GM21576 (cell line): Measurements from ENCODE around the gene TP53BP1.
A peak's percentile ranks its signal among the peaks of the same experiment; 100 is the strongest.
"Not testable (repeated sequence)": the region's sequence is repeated elsewhere in the genome, so short reads cannot be mapped to it uniquely, and the experiment has no call there.

ENCODE experiments used
- ATAC-seq: cut with Tn5 transposase; IDR thresholded peaks from one replicate; pipeline ENCODE4 v1.9.1; 2021; ENCODE audit warnings: mild to moderate bottlenecking, moderate library complexity; ENCODE audit not compliant: unreplicated experiment

Gene TP53BP1, protein sequence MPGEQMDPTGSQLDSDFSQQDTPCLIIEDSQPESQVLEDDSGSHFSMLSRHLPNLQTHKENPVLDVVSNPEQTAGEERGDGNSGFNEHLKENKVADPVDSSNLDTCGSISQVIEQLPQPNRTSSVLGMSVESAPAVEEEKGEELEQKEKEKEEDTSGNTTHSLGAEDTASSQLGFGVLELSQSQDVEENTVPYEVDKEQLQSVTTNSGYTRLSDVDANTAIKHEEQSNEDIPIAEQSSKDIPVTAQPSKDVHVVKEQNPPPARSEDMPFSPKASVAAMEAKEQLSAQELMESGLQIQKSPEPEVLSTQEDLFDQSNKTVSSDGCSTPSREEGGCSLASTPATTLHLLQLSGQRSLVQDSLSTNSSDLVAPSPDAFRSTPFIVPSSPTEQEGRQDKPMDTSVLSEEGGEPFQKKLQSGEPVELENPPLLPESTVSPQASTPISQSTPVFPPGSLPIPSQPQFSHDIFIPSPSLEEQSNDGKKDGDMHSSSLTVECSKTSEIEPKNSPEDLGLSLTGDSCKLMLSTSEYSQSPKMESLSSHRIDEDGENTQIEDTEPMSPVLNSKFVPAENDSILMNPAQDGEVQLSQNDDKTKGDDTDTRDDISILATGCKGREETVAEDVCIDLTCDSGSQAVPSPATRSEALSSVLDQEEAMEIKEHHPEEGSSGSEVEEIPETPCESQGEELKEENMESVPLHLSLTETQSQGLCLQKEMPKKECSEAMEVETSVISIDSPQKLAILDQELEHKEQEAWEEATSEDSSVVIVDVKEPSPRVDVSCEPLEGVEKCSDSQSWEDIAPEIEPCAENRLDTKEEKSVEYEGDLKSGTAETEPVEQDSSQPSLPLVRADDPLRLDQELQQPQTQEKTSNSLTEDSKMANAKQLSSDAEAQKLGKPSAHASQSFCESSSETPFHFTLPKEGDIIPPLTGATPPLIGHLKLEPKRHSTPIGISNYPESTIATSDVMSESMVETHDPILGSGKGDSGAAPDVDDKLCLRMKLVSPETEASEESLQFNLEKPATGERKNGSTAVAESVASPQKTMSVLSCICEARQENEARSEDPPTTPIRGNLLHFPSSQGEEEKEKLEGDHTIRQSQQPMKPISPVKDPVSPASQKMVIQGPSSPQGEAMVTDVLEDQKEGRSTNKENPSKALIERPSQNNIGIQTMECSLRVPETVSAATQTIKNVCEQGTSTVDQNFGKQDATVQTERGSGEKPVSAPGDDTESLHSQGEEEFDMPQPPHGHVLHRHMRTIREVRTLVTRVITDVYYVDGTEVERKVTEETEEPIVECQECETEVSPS (N-terminal part only)

DNA sequence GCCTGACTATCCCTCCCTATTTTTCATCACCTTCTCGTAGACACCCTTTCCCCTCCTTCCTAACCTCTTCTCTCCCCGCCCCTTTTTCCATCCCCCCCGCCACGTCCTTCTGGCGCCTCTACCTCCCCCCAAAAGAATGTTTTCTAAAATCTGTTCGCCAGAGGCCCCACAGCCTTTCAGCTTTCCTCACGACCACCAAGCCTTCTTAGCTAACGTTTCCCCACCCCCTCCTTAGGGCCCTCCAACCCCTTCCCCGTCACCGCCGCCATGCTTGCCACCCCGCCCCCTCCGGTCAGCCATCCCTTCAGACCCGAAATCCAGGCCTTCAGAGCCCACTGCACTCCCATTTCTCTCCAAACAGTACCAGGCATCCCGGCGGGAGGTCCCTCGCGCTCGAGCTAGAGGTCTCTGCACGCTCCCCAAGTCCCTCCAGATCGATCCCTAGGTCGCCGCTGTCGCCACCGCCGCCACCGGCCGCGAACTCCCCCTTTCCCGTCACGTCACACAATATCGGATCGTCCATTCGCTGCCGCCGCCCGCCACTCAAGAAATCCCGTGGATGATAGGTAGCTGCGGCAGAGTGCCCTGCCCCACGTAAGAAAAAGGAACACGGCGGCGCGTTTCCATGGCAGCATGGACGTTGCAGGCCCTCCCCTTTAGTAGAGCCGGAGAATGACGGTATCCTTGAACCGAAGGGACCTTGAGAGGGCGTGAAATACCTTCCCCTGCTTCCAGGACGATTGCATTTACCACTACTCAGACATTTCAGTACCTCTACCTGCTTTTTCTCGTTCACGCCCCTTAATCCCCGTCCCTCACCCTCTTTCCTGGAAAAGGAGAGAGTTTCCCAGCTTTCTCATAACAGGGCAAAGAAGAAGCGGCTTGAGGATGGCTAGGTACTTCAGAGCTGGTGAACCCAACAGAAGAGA, at the start of gene TP53BP1:
TP53BP1 (minus strand) TSS at position 484 of the 929 bp plus-strand sequence; CDS start at position 371, 113 bp downstream.
- ATAC-seq = peak; percentile 97

DNA sequence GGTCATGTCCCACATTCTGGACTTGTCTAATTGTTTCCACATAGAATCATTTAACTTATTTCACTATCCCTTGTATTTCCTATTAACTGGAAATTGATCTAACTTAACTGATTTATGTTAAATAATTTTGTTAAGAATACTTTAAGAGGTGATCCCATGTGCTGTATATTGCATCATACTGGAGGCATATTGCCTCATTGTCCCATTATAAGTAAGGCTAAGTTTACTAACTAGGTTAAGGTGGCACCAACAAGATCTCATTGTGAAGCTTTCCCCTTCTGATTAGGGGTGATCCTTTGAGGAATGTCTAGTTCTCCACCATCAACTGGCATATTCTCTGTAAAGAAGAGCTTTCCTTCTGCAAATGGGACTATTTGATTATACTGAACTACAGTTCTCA, 48.8 kb upstream of the TP53BP1 start:
- ATAC-seq = no peak

DNA sequence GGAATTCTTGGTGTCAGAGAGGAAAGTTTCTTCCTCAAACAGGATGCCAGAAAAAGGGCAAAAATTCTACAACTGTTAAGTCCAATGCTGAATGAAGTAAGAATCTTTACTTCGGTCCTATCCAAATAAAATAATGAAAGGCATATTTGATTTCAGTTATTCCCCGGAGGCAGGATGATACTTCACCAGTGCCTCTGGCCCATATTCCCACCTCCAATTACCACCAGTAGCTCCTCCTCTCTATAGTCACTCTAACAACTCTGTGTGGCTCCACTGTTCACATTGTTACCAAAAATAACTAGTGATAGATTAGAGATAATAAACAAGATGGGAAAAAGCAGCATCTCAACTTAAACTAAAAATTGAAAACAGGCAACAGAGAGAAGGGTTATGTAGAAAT, 45.1 kb upstream of the TP53BP1 start:
- no peak for ATAC-seq

DNA sequence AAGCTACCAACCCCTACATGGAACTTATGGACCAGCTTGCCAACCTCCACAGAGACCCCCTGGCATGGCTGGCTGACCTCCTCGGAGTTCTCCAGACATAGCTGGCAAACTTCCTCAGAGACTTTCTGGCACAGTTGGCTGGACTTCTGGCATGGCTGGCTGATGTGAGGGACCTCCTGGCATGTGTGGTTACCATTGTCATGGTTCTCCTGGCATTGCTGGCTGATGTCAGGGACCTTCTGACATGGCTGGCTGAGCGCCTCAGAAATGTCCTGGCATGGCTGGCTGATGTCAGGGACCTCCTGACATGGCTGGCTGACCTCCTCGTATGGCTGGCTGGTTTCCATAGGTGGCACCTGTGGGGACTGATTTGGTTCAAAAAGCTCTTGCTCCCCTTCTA, 41.9 kb upstream of the TP53BP1 start:
- no peak for ATAC-seq

DNA sequence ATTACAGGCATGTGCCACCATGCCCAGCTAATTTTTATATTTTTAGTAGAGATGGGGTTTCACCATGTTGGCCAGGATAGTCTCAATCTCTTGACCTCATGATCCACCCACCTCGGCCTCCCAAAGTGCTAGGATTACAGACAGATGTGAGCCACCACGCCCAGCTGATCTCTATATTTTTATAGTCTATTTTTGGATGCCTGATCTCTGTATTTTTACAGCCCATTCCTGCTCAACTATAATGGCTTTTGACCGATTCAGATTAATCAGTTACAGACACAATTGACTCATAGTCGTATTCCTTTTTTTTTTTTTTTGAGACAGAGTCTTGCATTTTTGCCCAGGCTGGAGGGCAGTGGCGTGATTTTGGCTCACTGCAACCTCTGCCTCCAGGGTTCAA, 39.9 kb upstream of the TP53BP1 start:
- not testable (repeated sequence) for ATAC-seq

DNA sequence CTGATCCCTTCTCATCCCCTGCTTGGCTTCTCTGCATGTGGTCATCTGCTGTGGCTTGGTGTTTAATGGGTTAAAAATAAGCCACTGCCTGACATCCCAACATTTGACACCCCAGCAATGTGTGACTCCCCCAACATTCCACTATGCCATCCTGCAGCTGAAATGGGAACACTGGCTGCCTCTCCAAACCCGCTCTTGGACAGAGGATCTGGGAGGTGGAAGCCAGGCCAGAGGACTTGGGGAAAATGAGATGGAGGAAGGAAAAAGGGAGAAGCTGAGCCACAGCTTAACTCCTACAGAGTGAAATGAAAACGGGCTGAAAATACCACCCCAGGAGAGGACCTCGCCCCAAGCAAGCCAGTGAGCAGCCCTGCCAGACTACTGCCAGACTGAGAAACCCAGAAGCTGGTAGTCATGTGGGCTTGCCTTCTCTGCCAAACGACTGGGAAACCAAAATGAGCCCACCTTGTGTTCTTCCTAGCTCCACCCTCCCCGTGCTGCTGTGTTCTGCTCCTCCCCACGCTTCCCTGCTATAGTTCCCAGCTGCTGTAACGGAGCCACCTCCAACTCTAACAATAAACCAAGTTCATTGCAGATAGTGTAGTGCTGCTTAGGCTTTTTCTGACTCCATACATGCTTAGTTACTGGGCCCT, 38.2 kb upstream of the TP53BP1 start:
- ATAC-seq = no peak

- no peak for ATAC-seq
These were observed 36.8 kb upstream of the TP53BP1 start for GRCh38 chr15:43529587-43530345.

- ATAC-seq = no peak
These were observed 36.2 kb upstream of the TP53BP1 start for GRCh38 chr15:43529141-43529540.

DNA sequence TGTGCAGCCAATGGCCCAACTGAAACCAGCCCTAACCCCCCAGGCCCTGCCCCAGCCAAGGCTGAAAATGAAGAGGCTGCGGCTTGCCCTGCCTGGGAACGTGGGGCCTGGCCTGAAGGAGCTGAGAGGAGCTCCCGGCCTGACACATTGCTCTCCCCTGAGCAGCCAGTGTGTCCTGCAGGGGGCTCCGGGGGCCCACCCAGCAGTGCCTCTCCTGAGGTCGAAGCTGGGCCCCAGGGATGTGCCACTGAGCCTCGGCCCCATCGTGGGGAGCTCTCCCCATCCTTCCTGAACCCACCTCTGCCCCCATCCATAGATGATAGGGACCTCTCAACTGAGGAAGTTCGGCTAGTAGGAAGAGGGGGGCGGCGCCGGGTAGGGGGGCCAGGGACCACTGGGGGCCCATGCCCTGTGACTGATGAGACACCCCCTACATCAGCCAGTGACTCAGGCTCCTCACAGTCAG, 35.6 kb upstream of the TP53BP1 start:
- ATAC-seq = no peak

GRCh38 chr15:43527802-43528541, 35.0 kb upstream of the TP53BP1 start:
- no peak for ATAC-seq

- ATAC-seq = no peak
These were observed 34.3 kb upstream of the TP53BP1 start for GRCh38 chr15:43527016-43527801.

GRCh38 chr15:43526261-43526930, 33.4 kb upstream of the TP53BP1 start:
- ATAC-seq = no peak

GRCh38 chr15:43525131-43525530, 32.2 kb upstream of the TP53BP1 start:
- ATAC-seq = no peak

- ATAC-seq = no peak
These were observed 31.4 kb upstream of the TP53BP1 start for GRCh38 chr15:43524254-43524845.

- no peak for ATAC-seq
These were observed 30.7 kb upstream of the TP53BP1 start for GRCh38 chr15:43523646-43524045.

GRCh38 chr15:43522247-43522646, 29.3 kb upstream of the TP53BP1 start:
- no peak for ATAC-seq
